ENCODE measurements around the gene EIF1. TPM values are rescaled to one million over a fixed set of nuclear protein-coding genes. Genes with fewer than 3 reads are reported as not detected.

EIF1 gene
- total RNA-seq, 1 experiment from 2014 or later: 651 TPM

GRCh38 chr17:41740506-41740905 is 51.8 kb downstream of the EIF1 start:
- WGBS (ENCODE audit: extremely low coverage, insufficient read length, low lambda C conversion rate): no CpG with 5 or more reads among the region's 5 CpGs
- no peak overlapping the region for H4K5ac ChIP-seq (ENCODE audit: insufficient read length, low read depth, low read length)
- H4K20me1 ChIP-seq (ENCODE audit: control insufficient read depth, insufficient read depth, insufficient read length): no peaks in the 10 kb centered on the region
- H3K9me3 Mint-ChIP-seq: no peaks in the 10 kb centered on the region
- no peak overlapping the region for H3K9ac ChIP-seq (ENCODE audit: extremely low read depth, insufficient read length, low read length)
- H3K27me3 ChIP-seq (ENCODE audit: insufficient read depth, low read length): peaks cover 4% of the 10 kb centered on the region; the same call in 1 of the 2 replicates
- H3K9me3 ChIP-seq (ENCODE audit: control insufficient read depth, low read depth, low read length): no peaks in the 10 kb centered on the region
- no peak overlapping the region for H3K18ac ChIP-seq (ENCODE audit: insufficient read length, low read depth, low read length)
- no peak for DNase-seq
- H3K23me2 ChIP-seq (ENCODE audit: insufficient read length, low read depth, low read length, poor library complexity, severe bottlenecking): no peaks in the 10 kb centered on the region
- no peak overlapping the region for H2BK20ac ChIP-seq (ENCODE audit: low read depth, low read length, poor library complexity, severe bottlenecking)
- no peaks in the 10 kb centered on the region for H3K79me2 ChIP-seq (ENCODE audit: insufficient read depth, low read length)
- H2AFZ ChIP-seq (ENCODE audit: low read length): no peak overlapping the region
- H3K36me3 Mint-ChIP-seq (ENCODE audit: insufficient read depth in 1 of 3, low read depth in 3 of 3): no peaks in the 10 kb centered on the region
- H3K4me2 ChIP-seq (ENCODE audit: insufficient read depth, insufficient read length, low read length): no peak overlapping the region
- no peak overlapping the region for H2BK120ac ChIP-seq (ENCODE audit: low read depth, low read length, poor library complexity, severe bottlenecking)
- no peak overlapping the region for H2BK5ac ChIP-seq (ENCODE audit: insufficient read length, low read length)
- no peak overlapping the region for H3T11ph ChIP-seq (ENCODE audit: low read length)
- no peak overlapping the region for H3K27ac ChIP-seq (ENCODE audit: insufficient read length, low read depth, low read length)
- no peak overlapping the region for H3K23ac ChIP-seq (ENCODE audit: insufficient read length, low read depth, low read length)
- no peak overlapping the region for H3K14ac ChIP-seq (ENCODE audit: insufficient read depth, low read length)
- H3K4ac ChIP-seq (ENCODE audit: low read depth, low read length): no peak overlapping the region
- no peak overlapping the region; a peak in 1 of 7 replicates for H3K27ac Mint-ChIP-seq
- no peak overlapping the region for H2BK15ac ChIP-seq (ENCODE audit: low read depth, low read length)
- no peak overlapping the region for H3K4me3 Mint-ChIP-seq
- H2BK12ac ChIP-seq (ENCODE audit: insufficient read length, low read depth, low read length): no peak overlapping the region
- H3K56ac ChIP-seq (ENCODE audit: insufficient read length, low read depth, low read length): no peak overlapping the region
- H3K4me1 Mint-ChIP-seq: peaks cover 10 to 29% of the 10 kb centered on the region in 2 experiments
- no peaks in the 10 kb centered on the region for H3K4me1 ChIP-seq (ENCODE audit: insufficient read depth, low read length)
- no peak overlapping the region for H4K8ac ChIP-seq (replicated peaks; ENCODE audit: insufficient read length, low read depth, low read length)
- H2AK5ac ChIP-seq (ENCODE audit: insufficient read length, low read length): no peak overlapping the region
- no peaks in the 10 kb centered on the region for H3K79me1 ChIP-seq (ENCODE audit: insufficient read depth, low read depth, low read length, poor library complexity, severe bottlenecking)
- H3K27me3 Mint-ChIP-seq (ENCODE audit: low read depth): peaks cover 25% of the 10 kb centered on the region
- TF ChIP-seq CTCF (conservative IDR thresholded peaks at IDR 0.05): no peak
- no peak overlapping the region for H4K91ac ChIP-seq (ENCODE audit: insufficient read length, low read depth, low read length)
